GM12874 (cell line): ENCODE results near the gene ACBD6.

Source experiments
- CTCF ChIP-seq: IDR thresholded peaks from 2 replicates; pipeline ENCODE4 v1.5.1; 2011; ENCODE audit warnings: low read depth, mild to moderate bottlenecking, control low read depth, low read length, moderate library complexity; ENCODE audit not compliant: insufficient read depth

The ACBD6 gene

GRCh38 chr1:180268556-180269075, 233.8 kb downstream of the ACBD6 start:
- no peak for TF ChIP-seq CTCF

- no peak for TF ChIP-seq CTCF
These were observed 234.4 kb downstream of the ACBD6 start for GRCh38 chr1:180267761-180268555.

- no peak for TF ChIP-seq CTCF
These were observed 235.2 kb downstream of the ACBD6 start for GRCh38 chr1:180267211-180267561.

GRCh38 chr1:180266275-180267210, 235.8 kb downstream of the ACBD6 start:
- no peak for TF ChIP-seq CTCF

GRCh38 chr1:180265871-180266270, 236.5 kb downstream of the ACBD6 start:
- no peak for TF ChIP-seq CTCF

GRCh38 chr1:180265201-180265600, 237.2 kb downstream of the ACBD6 start:
- TF ChIP-seq CTCF = no peak

GRCh38 chr1:180264595-180264994, 237.8 kb downstream of the ACBD6 start:
- TF ChIP-seq CTCF = no peak
